ENCODE results near the gene SRPX2.

Gene SRPX2

DNA sequence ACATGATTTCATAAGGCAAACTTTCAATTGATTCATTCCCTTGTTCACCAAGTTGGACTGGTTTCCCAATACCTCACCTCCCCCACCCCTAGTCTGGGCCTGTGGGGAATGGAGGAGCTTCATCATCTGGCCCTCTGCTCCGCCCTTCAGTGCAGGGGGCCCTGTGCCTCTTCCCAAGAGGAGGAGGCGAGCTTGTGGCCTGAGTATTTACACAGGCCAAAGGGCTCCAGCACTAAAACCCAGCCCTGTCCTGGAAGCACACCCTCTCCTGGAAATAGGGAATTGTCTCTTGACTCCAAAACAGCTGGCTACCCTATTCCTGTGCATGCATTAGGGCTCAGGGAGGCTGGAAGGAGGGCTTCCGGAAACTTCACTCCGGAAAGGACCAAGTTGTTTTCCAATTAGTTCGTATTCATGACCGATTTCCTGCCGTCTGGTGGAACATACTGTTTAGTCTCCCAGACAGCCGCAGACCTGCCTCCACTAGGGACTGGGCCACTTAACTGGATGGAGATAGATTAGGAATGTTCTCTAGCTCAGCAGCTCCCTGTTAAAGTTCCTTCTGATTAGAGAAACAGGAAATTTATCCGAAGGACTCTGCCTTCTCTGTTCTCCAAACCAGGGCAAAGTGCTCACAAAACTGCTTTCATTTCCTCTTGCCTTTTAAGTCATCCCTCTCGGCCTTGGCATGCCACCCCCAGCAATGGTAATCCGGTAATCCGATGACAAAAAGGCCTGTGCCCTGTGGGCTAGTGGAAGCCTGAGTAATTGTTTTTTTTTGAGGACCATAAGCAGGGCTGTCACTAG, 5.8 kb downstream of the SRPX2 start:
- DNase-seq (ENCODE audit: low read depth in 2 of 2): no peak

DNA sequence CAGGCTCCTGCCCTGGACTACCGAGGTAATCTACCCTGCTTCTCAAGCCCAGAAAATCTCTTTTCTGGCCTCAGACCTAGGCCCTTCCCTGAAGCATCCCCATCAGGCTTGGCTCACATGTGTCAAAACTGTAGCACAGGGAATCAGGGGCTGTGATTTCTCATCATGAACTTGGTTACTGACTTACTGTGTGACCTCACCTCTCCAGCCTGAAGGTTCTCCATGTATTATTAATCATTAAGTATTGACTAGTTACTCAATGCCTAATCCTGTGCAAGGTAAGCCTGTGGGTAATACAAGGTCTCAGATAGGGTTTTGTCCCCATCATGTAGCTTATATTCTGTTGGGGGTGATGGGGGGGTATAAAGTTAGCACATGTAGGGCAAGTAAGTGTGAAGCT, 6.8 kb downstream of the SRPX2 start:
- DNase-seq (ENCODE audit: low read depth in 2 of 2): no peak

- DNase-seq (ENCODE audit: low read depth in 2 of 2): no peak
These were observed 8.3 kb downstream of the SRPX2 start for GRCh38 chrX:100652266-100652665.

GRCh38 chrX:100654261-100654660, 10.3 kb downstream of the SRPX2 start:
- no peak for DNase-seq (ENCODE audit: low read depth in 2 of 2)

- no peak for DNase-seq (ENCODE audit: low read depth in 2 of 2)
These were observed 15.0 kb downstream of the SRPX2 start for GRCh38 chrX:100658941-100659381.

- DNase-seq (ENCODE audit: low read depth in 2 of 2): no peak
These were observed 15.6 kb downstream of the SRPX2 start for GRCh38 chrX:100659431-100660137.

DNA sequence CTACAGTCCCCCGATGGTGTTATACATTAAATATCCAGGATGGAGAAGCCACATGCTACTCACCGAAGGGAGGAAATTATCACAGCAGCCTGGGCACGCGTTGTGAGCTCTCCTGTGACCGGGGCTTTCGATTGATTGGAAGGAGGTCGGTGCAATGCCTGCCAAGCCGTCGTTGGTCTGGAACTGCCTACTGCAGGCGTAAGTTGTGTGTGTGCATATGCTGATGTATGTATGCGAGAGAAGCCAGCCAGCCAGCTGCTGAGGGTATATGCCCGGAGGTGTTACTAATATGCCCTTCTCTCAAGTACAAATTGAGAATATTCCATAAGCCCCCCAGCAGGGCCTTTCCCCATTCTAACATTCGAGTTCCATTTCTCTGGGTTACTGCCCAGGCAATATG, 18.2 kb downstream of the SRPX2 start:
- DNase-seq (ENCODE audit: low read depth in 2 of 2): no peak

GRCh38 chrX:100662796-100663195, 18.8 kb downstream of the SRPX2 start:
- no peak for DNase-seq (ENCODE audit: low read depth in 2 of 2)

DNA sequence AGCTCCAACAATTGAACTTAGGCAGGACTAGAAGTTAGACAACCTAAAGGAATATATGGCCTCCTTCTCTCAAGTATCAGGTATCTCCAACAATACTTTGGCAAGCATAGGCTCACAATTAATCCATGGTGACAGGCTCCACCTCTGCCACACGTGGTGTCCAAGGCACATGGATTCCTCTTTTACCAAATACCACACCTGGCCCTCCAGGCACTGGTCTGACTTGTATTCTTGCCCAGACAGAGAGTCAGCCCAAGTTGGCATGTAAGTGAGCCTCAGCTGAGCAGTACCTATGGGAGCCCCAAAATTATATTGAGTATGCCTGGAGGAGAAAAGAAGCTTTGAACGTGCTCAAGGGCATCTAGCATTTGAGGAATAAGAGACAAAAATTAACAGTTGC, 19.6 kb downstream of the SRPX2 start:
- no peak for DNase-seq (ENCODE audit: low read depth in 2 of 2)

- no peak for DNase-seq (ENCODE audit: low read depth in 2 of 2)
These were observed 29.0 kb downstream of the SRPX2 start for GRCh38 chrX:100672966-100673365.

GRCh38 chrX:100673397-100673953, 29.5 kb downstream of the SRPX2 start:
- no peak for DNase-seq (ENCODE audit: low read depth in 2 of 2)

GRCh38 chrX:100674705-100675104, 30.7 kb downstream of the SRPX2 start:
- no peak for DNase-seq (ENCODE audit: low read depth in 2 of 2)

DNA sequence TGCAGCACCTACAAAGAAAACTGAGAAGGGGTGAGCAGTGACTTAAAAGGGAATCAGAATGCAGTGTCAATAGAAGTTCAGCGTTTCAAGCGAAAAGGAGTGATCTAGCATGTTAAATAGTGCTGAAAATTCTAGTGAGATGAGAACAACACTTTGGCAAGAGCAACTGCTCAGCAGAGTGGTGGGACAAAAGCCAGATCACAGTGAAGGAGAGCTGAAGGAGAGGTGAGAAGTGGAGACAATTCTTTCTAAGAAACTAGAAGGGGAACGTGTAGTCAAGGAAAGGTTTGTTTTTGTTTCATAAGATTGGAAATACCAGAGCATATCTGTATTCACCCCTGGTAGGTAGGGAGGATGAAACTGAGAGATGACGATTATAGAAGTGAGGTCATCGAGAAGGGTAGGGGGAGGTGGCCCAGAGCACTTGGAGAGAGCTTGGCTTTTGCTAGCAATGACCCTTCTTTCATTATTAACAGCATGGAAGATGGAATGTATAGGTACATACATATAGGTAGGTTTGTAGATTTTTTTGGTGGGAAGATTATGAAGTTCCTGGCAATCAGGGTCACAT, 33.7 kb downstream of the SRPX2 start:
- no peak for DNase-seq (ENCODE audit: low read depth in 2 of 2)

GRCh38 chrX:100680756-100681155, 36.8 kb downstream of the SRPX2 start:
- no peak for DNase-seq (ENCODE audit: low read depth in 2 of 2)

GRCh38 chrX:100681599-100681998, 37.6 kb downstream of the SRPX2 start:
- DNase-seq (ENCODE audit: low read depth in 2 of 2): no peak

- no peak for DNase-seq (ENCODE audit: low read depth in 2 of 2)
These were observed 38.9 kb downstream of the SRPX2 start for GRCh38 chrX:100682939-100683338.

DNA sequence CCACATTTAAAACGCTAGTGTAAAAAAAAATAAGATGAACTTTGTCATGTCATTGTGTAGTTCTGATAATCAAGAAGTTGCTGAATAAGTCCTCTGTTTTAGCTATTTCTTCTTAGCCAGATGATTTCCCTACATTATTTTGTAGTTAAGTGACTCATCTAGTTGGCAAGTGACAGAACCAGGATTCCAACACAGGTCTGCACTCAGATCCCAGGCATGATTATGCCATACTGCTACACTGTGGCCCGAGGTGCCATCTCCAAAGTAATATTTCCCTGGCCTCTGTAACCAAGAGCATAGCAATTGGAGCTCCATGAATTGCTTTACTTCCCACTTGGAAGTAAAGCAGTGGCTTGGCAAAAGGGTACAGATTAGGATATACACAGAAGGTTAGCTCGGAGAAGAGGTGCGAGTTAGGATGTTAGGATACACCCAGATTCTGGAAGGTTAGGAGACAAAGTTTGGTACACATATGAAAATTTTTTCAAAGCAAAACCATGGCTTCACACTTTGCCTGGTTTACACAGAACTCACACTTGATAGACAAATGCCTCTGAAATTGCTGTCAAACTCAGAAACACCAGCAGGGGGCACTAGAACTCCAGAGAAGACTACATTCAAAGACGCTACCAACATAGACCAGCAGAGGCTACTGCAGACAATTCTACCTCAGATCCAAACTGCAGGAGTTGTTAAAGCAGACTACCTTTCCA, 41.4 kb downstream of the SRPX2 start:
- DNase-seq (ENCODE audit: low read depth in 2 of 2): peak in 1 of 2 donors; percentile 19

- no peak for DNase-seq (ENCODE audit: low read depth in 2 of 2)
These were observed 42.0 kb downstream of the SRPX2 start for GRCh38 chrX:100685997-100686305.

- DNase-seq (ENCODE audit: low read depth in 2 of 2): no peak
These were observed 43.1 kb downstream of the SRPX2 start for GRCh38 chrX:100687128-100687527.

- DNase-seq (ENCODE audit: low read depth in 2 of 2): no peak
These were observed 43.5 kb downstream of the SRPX2 start for GRCh38 chrX:100687546-100687945.

- no peak for DNase-seq (ENCODE audit: low read depth in 2 of 2)
These were observed 51.3 kb downstream of the SRPX2 start for GRCh38 chrX:100695302-100695701.

GRCh38 chrX:100695991-100696390, 52.0 kb downstream of the SRPX2 start:
- DNase-seq (ENCODE audit: low read depth in 2 of 2): no peak

Measured in stimulated activated CD8-positive, alpha-beta memory T cell treated with anti-CD3 and anti-CD28 coated beads, Interleukin-7, amount 100 ng/mL, for 1 hour (primary cell).